K562 (cell line): ENCODE data around the gene TADA2A. TPM values are rescaled to one million over a fixed set of nuclear protein-coding genes. Genes with fewer than 3 reads are reported as not detected.

Experiments used
- ARNT ChIP-seq, 2 experiments: fragments of 450-650 bp; IDR thresholded peaks; 2 replicates each; pipeline ENCODE4 v1.6.1; 2016; ENCODE audit warnings: mild to moderate bottlenecking in 1 of 2
- FOXA3 ChIP-seq, 2 experiments: fragments of 450-650 bp in 1 of 2; sonication (generic) in 1 of 2; formaldehyde crosslinking; IDR thresholded peaks in 1 of 2; conservative IDR thresholded peaks in 1 of 2; 2 replicates each; pipeline versions ENCODE4 v1.4.0 to v1.8.0; 2020 to 2022; ENCODE audit warnings: mild to moderate bottlenecking in 2 of 2, missing genetic modification reagents in 1 of 2
- GTF2A2 ChIP-seq: IDR thresholded peaks from 2 replicates; pipeline ENCODE4 v1.6.1; 2016; ENCODE audit warnings: mild to moderate bottlenecking, missing genetic modification characterization, missing compliant biosample characterization
- KDM4B ChIP-seq, 2 experiments: fragments of 450-650 bp in 1 of 2; sonication (generic) in 1 of 2; IDR thresholded peaks; 2 replicates each; pipeline ENCODE4 v1.6.1; 2016 to 2017; ENCODE audit warnings: borderline replicate concordance in 2 of 2, antibody characterized with exemption in 1 of 2, low read depth in 1 of 2, mild to moderate bottlenecking in 1 of 2
- KLF6 ChIP-seq: fragments of 250-450 bp; sonication (Bioruptor Pico); IDR thresholded peaks from 2 replicates; pipeline ENCODE4 v1.4.0; 2020; ENCODE audit warnings: mild to moderate bottlenecking, moderate library complexity, borderline replicate concordance
- NCOA4 ChIP-seq: fragments of 450-650 bp; IDR thresholded peaks from 2 replicates; pipeline ENCODE4 v1.6.1; 2018; ENCODE audit warnings: mild to moderate bottlenecking; ENCODE audit not compliant: partially characterized antibody
- PTBP1 ChIP-seq: fragments of 200-400 bp; formaldehyde crosslinking; IDR thresholded peaks from 2 replicates; pipeline ENCODE4 v1.6.1; 2017; ENCODE audit warnings: low read depth, low read length
- RAD51 ChIP-seq: fragments of 450-650 bp; IDR thresholded peaks from 2 replicates; pipeline ENCODE4 v1.7.1; 2016; ENCODE audit warnings: low read depth, mild to moderate bottlenecking, borderline replicate concordance
- RBM14 ChIP-seq: fragments of 200-400 bp; formaldehyde crosslinking; IDR thresholded peaks from 2 replicates; pipeline ENCODE4 v1.6.1; 2018; ENCODE audit warnings: low read depth, mild to moderate bottlenecking, low read length, moderate library complexity, borderline replicate concordance; ENCODE audit not compliant: insufficient read depth
- RCOR1 ChIP-seq, 2 experiments: IDR thresholded peaks; 2 replicates each; pipeline ENCODE4 v1.6.1; 2012; ENCODE audit warnings: low read depth in 2 of 2, low read length in 2 of 2, borderline replicate concordance in 1 of 2, improper control_type of control experiment in 1 of 2
- RFX7 ChIP-seq: fragments of 250-450 bp; sonication (Bioruptor Pico); IDR thresholded peaks from 2 replicates; pipeline ENCODE4 v1.5.1; 2021; ENCODE audit warnings: mild to moderate bottlenecking
- SMAD1 ChIP-seq: fragments of 150-350 bp; IDR thresholded peaks from 2 replicates; pipeline ENCODE4 v1.6.1; 2014; ENCODE audit warnings: low read length, low read depth; ENCODE audit not compliant: partially characterized antibody
- TCFL5 ChIP-seq: fragments of 250-450 bp; sonication (Bioruptor Pico); conservative IDR thresholded peaks from 2 replicates; pipeline ENCODE4 v1.6.1; 2021; ENCODE audit warnings: mild to moderate bottlenecking, moderate library complexity, matching md5 sums
- polyA plus RNA-seq, 8 experiments: library from polyadenylated mRNA; depleted of rRNA in 4 of 8; stranded (reverse) in 5 of 8; unstranded in 3 of 8; fragments of >200 nt; fragmentation: Nextera tagmentation in 2 of 8; fragmentation: Illumina TruSeq in 1 of 8; extraction: Ambion mirVana in 2 of 8; extraction: Trizol in 1 of 8; gene quantifications; 2 replicates each; pipeline versions ENCODE4 v1.2.1 to v1.2.3, GENCODE V29; 2011 to 2014; ENCODE audit warnings: inconsistent platforms in 1 of 8, missing spikeins in 1 of 8
- total RNA-seq, 7 experiments: library from RNA; depleted of rRNA in 6 of 7; stranded (reverse); fragments of >200 nt in 6 of 7; fragmentation: Illumina TruSeq in 2 of 7; extraction: Trizol in 2 of 7; gene quantifications; 2 replicates each; pipeline versions ENCODE4 v1.2.1 to v1.2.3, GENCODE V29; 2011 to 2021; ENCODE audit warnings: low replicate concordance in 1 of 7
- TF ChIP-seq, protein P1 (sequence below): fragments of 150-350 bp; conservative IDR thresholded peaks from 2 replicates; pipeline ENCODE4 v1.6.1; 2014; ENCODE audit warnings: low read length
- TF ChIP-seq, protein P2 (sequence below): fragments of 450-650 bp; formaldehyde crosslinking; IDR thresholded peaks from 2 replicates; pipeline ENCODE4 v1.4.0; 2022; ENCODE audit warnings: mild to moderate bottlenecking, moderate library complexity
- TF ChIP-seq, protein P3 (sequence below): fragments of 250-450 bp; sonication (Bioruptor Pico); IDR thresholded peaks from 2 replicates; pipeline ENCODE4 v1.8.0; 2021; ENCODE audit warnings: moderate library complexity, mild to moderate bottlenecking, inconsistent platforms

The TADA2A gene
- total and polyA plus RNA-seq, 9 of the 15 experiments (the other 6 are each of a cell fraction or from before 2014, with no cell fraction given) = 13.8 to 37.7 (median 25.0) TPM

DNA sequence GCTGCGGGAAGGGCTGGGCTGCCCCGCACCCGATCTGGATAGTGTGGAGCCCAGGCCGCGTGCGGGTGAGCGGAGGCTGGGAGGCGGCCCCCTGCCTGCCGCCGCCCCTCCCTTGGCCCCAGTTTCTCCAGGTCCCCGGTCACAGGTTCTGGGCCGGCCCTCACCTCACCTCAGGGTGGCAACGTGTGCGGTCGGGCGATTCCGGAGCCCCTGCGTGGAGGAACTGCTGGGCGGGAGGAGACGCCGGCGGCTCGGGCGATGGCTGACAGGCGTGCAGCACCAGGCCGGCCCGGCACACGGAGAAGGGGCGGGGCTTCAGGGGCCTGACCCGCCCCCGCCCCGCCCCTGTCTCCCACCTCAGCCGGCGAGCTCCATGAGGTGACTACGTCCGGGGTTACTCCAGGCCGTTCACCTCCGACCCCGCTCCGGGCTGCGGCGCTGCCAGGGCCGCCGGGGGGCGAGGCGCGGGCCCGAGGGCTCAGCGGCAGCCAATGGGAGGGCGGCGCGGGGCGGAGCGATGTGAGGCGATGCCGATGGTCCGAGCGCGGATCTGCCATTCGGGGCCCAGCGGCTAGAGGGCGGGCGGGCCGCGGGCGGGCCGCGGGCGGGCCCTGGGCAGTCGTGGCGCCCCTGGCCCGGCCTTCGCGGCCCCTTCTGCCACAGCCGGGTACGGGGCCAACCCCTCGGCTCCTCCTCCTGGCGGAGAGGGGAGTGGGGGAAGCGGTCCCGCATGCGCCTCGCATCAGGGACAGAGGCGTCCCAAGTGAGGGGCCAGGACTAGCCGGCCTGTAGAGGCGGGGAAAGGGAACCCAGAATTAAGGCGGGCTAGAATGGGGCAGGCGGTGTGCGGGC is 47.6 kb upstream of the TADA2A start (continued):
- TF ChIP-seq, protein P1, sequence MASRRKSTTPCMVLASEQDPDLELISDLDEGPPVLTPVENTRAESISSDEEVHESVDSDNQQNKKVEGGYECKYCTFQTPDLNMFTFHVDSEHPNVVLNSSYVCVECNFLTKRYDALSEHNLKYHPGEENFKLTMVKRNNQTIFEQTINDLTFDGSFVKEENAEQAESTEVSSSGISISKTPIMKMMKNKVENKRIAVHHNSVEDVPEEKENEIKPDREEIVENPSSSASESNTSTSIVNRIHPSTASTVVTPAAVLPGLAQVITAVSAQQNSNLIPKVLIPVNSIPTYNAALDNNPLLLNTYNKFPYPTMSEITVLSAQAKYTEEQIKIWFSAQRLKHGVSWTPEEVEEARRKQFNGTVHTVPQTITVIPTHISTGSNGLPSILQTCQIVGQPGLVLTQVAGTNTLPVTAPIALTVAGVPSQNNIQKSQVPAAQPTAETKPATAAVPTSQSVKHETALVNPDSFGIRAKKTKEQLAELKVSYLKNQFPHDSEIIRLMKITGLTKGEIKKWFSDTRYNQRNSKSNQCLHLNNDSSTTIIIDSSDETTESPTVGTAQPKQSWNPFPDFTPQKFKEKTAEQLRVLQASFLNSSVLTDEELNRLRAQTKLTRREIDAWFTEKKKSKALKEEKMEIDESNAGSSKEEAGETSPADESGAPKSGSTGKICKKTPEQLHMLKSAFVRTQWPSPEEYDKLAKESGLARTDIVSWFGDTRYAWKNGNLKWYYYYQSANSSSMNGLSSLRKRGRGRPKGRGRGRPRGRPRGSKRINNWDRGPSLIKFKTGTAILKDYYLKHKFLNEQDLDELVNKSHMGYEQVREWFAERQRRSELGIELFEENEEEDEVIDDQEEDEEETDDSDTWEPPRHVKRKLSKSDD = no peak
- TF ChIP-seq RCOR1 (IDR thresholded peaks at IDR 0.05; ENCODE audit: borderline replicate concordance in 1 of 2, low read depth in 2 of 2, low read length in 2 of 2) (no peak), RAD51 (no peak), PTBP1 (no peak), GTF2A2 (tag) (no peak), NCOA4 (no peak), ARNT (IDR thresholded peaks at IDR 0.05) (no peak), KLF6 (CRISPR knock-in tag) (0 out of 2 replicates have a peak, but pooled peaks have one; percentile 30), FOXA3 (CRISPR knock-in tag; conservative IDR thresholded peaks at IDR 0.05 in 1 of 2, IDR thresholded peaks at IDR 0.05 in 1 of 2) (no peak), RBM14 (no peak), RFX7 (CRISPR knock-in tag) (0 out of 2 replicates have a peak, but pooled peaks have one; percentile 24), KDM4B (IDR thresholded peaks at IDR 0.05; ENCODE audit: borderline replicate concordance in 2 of 2, low read depth in 1 of 2) (no peak), SMAD1 (peak; percentile 54), TCFL5 (CRISPR knock-in tag) (no peak)
- TF ChIP-seq, protein P2, sequence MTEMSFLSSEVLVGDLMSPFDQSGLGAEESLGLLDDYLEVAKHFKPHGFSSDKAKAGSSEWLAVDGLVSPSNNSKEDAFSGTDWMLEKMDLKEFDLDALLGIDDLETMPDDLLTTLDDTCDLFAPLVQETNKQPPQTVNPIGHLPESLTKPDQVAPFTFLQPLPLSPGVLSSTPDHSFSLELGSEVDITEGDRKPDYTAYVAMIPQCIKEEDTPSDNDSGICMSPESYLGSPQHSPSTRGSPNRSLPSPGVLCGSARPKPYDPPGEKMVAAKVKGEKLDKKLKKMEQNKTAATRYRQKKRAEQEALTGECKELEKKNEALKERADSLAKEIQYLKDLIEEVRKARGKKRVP = no peak
- TF ChIP-seq, protein P3, sequence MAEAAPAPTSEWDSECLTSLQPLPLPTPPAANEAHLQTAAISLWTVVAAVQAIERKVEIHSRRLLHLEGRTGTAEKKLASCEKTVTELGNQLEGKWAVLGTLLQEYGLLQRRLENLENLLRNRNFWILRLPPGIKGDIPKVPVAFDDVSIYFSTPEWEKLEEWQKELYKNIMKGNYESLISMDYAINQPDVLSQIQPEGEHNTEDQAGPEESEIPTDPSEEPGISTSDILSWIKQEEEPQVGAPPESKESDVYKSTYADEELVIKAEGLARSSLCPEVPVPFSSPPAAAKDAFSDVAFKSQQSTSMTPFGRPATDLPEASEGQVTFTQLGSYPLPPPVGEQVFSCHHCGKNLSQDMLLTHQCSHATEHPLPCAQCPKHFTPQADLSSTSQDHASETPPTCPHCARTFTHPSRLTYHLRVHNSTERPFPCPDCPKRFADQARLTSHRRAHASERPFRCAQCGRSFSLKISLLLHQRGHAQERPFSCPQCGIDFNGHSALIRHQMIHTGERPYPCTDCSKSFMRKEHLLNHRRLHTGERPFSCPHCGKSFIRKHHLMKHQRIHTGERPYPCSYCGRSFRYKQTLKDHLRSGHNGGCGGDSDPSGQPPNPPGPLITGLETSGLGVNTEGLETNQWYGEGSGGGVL (CRISPR knock-in tag) = no peak
